GM23338 (cell line): ENCODE results near the gene SLC38A9. TPM values are rescaled to one million over a fixed set of nuclear protein-coding genes. Genes with fewer than 3 reads are reported as not detected.
A peak's percentile ranks its signal among the peaks of the same experiment; 100 is the strongest.

Experiments used
- ATAC-seq: fragments of 200-7000 bp; cut with Tn5 transposase; 3 replicates; pipeline ENCODE4 v1.9.1; 2020
- DNase-seq: peaks from one replicate; pipeline ENCODE4 v3.0.0-alpha.2; 2015; ENCODE audit warnings: low spot score
- H2AFZ ChIP-seq: fragments of 200-600 bp; sonication (generic); 2 replicates; pipeline ENCODE4 v1.8.0; 2016; ENCODE audit warnings: antibody characterized with exemption, mild to moderate bottlenecking, moderate library complexity
- H3F3A ChIP-seq: fragments of 200-600 bp; sonication (generic); replicated peaks from 2 replicates; pipeline ENCODE4 v1.8.0; 2017; ENCODE audit warnings: antibody characterized with exemption, mixed run types, low read depth
- H3K27ac ChIP-seq: fragments of 200-600 bp; sonication (generic); 2 replicates; pipeline ENCODE4 v1.6.1; 2016; ENCODE audit warnings: low read depth
- H3K27me3 ChIP-seq: fragments of 200-600 bp; sonication (generic); 2 replicates; pipeline ENCODE4 v1.8.0; 2016; ENCODE audit warnings: mild to moderate bottlenecking, mixed run types, moderate library complexity; ENCODE audit not compliant: insufficient read depth
- H3K36me3 ChIP-seq: fragments of 200-600 bp; sonication (generic); 2 replicates; pipeline ENCODE4 v1.8.0; 2016; ENCODE audit warnings: mild to moderate bottlenecking; ENCODE audit not compliant: insufficient read depth
- H3K4me1 ChIP-seq: fragments of 200-600 bp; sonication (generic); 2 replicates; pipeline ENCODE4 v1.8.0; 2016; ENCODE audit warnings: mild to moderate bottlenecking, moderate library complexity; ENCODE audit not compliant: insufficient read depth
- H3K4me2 ChIP-seq: fragments of 200-600 bp; sonication (generic); 2 replicates; pipeline ENCODE4 v1.7.1; 2017; ENCODE audit warnings: mixed run types
- H3K4me3 ChIP-seq: fragments of 200-600 bp; sonication (generic); 2 replicates; pipeline ENCODE4 v1.6.1; 2016; ENCODE audit warnings: mixed run types
- H3K79me2 ChIP-seq: fragments of 200-600 bp; sonication (generic); replicated peaks from 2 replicates; pipeline ENCODE4 v1.8.0; 2017; ENCODE audit warnings: mild to moderate bottlenecking; ENCODE audit not compliant: insufficient read depth
- H3K9me2 ChIP-seq: fragments of 200-600 bp; sonication (generic); 2 replicates; pipeline ENCODE4 v1.8.0; 2017; ENCODE audit not compliant: insufficient read depth
- H4K20me1 ChIP-seq: fragments of 200-600 bp; sonication (generic); replicated peaks from 2 replicates; pipeline ENCODE4 v1.8.0; 2017; ENCODE audit warnings: mild to moderate bottlenecking; ENCODE audit not compliant: insufficient read depth
- H3K27ac Mint-ChIP-seq: 2 replicates; pipeline ENCODE4 v1.8.0; 2020; ENCODE audit warnings: inconsistent platforms, mild to moderate bottlenecking, moderate library complexity, mixed read lengths
- H3K27me3 Mint-ChIP-seq: 3 replicates; pipeline ENCODE4 v1.8.0; 2022; ENCODE audit warnings: low read depth, mild to moderate bottlenecking, moderate library complexity, mixed read lengths, inconsistent platforms; ENCODE audit not compliant: insufficient read depth, poor library complexity
- H3K36me3 Mint-ChIP-seq: 3 replicates; pipeline ENCODE4 v1.8.0; 2021; ENCODE audit warnings: low read depth, mild to moderate bottlenecking, inconsistent platforms, moderate library complexity, mixed read lengths
- H3K4me1 Mint-ChIP-seq: 3 replicates; pipeline ENCODE4 v1.8.0; 2020; ENCODE audit warnings: mild to moderate bottlenecking, inconsistent platforms, mixed read lengths
- H3K4me3 Mint-ChIP-seq: 3 replicates; pipeline ENCODE4 v1.8.0; 2021; ENCODE audit warnings: moderate library complexity, mild to moderate bottlenecking, inconsistent platforms, mixed read lengths
- H3K9me3 Mint-ChIP-seq: 3 replicates; pipeline ENCODE4 v1.8.0; 2020; ENCODE audit warnings: moderate library complexity, mild to moderate bottlenecking, inconsistent platforms, mixed read lengths
- CTCF ChIP-seq, 2 experiments: fragments of 200-600 bp in 1 of 2; sonication (generic) in 1 of 2; conservative IDR thresholded peaks; 2 replicates each; pipeline versions ENCODE4 v1.5.1 to v1.6.1; 2016 to 2017; ENCODE audit warnings: antibody characterized with exemption in 2 of 2, low read depth in 2 of 2, mild to moderate bottlenecking in 2 of 2, moderate library complexity in 1 of 2
- ETS1 ChIP-seq: IDR thresholded peaks from 2 replicates; pipeline ENCODE4 v1.6.1; 2016; ENCODE audit warnings: antibody characterized with exemption
- EZH2 ChIP-seq: fragments of 200-600 bp; sonication (generic); IDR thresholded peaks from one replicate; pipeline ENCODE4 v1.8.0; 2017; ENCODE audit warnings: antibody characterized with exemption, mild to moderate bottlenecking, low read depth; ENCODE audit not compliant: unreplicated experiment
- EZH2phosphoT487 ChIP-seq: fragments of 200-600 bp; sonication (generic); IDR thresholded peaks from one replicate; pipeline ENCODE4 v1.8.1; 2018; ENCODE audit warnings: antibody characterized with exemption; ENCODE audit not compliant: unreplicated experiment
- NANOG ChIP-seq: IDR thresholded peaks from 2 replicates; pipeline ENCODE4 v1.6.1; 2016; ENCODE audit warnings: antibody characterized with exemption, borderline replicate concordance
- POLR2AphosphoS5 ChIP-seq: IDR thresholded peaks from 2 replicates; pipeline ENCODE4 v1.6.1; 2016; ENCODE audit warnings: antibody characterized with exemption, low read depth
- ZNF114 ChIP-seq: fragments of 250-450 bp; sonication (Bioruptor Pico); IDR thresholded peaks from 2 replicates; pipeline ENCODE4 v1.5.0; 2020; ENCODE audit warnings: mild to moderate bottlenecking, moderate library complexity
- polyA plus RNA-seq: library from polyadenylated mRNA; unstranded; fragments of >200 nt; fragmentation: Nextera tagmentation; extraction: Ambion mirVana; gene quantifications from 2 replicates; pipeline ENCODE4 v1.2.1, GENCODE V29; 2016
- total RNA-seq: library from RNA; depleted of rRNA; stranded (reverse); fragments of >200 nt; shearing (Covaris generic); gene quantifications from 2 replicates; pipeline ENCODE4 v1.2.3, GENCODE V29; 2014
- TF ChIP-seq, protein P1 (sequence below): IDR thresholded peaks from one replicate; pipeline ENCODE4 v1.6.1; 2018; ENCODE audit warnings: antibody characterized with exemption; ENCODE audit not compliant: unreplicated experiment

SLC38A9 gene
- total and polyA plus RNA-seq, 2 experiments from 2014 or later: 30.8 to 64.8 TPM

DNA sequence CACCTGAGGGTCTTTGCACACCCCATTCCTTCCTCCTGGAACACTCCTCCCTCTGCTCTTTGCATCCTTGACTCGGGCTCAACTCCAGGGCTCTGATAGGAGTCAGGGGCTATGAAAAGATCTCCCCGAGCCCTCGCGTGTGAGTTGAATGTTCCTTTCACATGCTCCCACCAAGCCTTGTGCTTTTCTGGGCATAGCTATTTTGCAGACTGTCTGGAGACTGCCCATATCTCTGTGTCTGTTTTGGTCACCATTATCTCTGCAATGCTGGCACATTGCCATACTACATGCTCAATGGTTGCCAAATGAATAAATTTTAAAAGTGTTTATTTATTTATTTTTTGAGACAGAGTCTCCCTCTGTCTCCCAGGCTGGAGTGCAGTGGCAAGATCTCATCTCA lies 120.4 kb downstream of the SLC38A9 start:
- no peaks in the 10 kb centered on the region for H3F3A ChIP-seq
- TF ChIP-seq, protein P1, sequence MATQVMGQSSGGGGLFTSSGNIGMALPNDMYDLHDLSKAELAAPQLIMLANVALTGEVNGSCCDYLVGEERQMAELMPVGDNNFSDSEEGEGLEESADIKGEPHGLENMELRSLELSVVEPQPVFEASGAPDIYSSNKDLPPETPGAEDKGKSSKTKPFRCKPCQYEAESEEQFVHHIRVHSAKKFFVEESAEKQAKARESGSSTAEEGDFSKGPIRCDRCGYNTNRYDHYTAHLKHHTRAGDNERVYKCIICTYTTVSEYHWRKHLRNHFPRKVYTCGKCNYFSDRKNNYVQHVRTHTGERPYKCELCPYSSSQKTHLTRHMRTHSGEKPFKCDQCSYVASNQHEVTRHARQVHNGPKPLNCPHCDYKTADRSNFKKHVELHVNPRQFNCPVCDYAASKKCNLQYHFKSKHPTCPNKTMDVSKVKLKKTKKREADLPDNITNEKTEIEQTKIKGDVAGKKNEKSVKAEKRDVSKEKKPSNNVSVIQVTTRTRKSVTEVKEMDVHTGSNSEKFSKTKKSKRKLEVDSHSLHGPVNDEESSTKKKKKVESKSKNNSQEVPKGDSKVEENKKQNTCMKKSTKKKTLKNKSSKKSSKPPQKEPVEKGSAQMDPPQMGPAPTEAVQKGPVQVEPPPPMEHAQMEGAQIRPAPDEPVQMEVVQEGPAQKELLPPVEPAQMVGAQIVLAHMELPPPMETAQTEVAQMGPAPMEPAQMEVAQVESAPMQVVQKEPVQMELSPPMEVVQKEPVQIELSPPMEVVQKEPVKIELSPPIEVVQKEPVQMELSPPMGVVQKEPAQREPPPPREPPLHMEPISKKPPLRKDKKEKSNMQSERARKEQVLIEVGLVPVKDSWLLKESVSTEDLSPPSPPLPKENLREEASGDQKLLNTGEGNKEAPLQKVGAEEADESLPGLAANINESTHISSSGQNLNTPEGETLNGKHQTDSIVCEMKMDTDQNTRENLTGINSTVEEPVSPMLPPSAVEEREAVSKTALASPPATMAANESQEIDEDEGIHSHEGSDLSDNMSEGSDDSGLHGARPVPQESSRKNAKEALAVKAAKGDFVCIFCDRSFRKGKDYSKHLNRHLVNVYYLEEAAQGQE: no peak
- TF ChIP-seq NANOG (no peak), CTCF (conservative IDR thresholded peaks at IDR 0.05; ENCODE audit: low read depth in 2 of 2) (no peak), EZH2 (no peak), ETS1 (no peak), EZH2phosphoT487 (no peak)
- peaks cover 8% of the 10 kb centered on the region; the same call in 1 of the 3 replicates for H3K4me1 Mint-ChIP-seq
- H4K20me1 ChIP-seq: no peaks in the 10 kb centered on the region
- no peaks in the 10 kb centered on the region for H3K27me3 ChIP-seq
- no peaks in the 10 kb centered on the region for H3K9me3 Mint-ChIP-seq
- H3K36me3 Mint-ChIP-seq: no peaks in the 10 kb centered on the region
- H3K27me3 Mint-ChIP-seq: peaks cover 5% of the 10 kb centered on the region
- no peak for DNase-seq
- no peak overlapping the region for H3K4me3 Mint-ChIP-seq
- no peaks in the 10 kb centered on the region for H3K79me2 ChIP-seq
- H3K9me2 ChIP-seq: peaks cover 4% of the 10 kb centered on the region; the same call in 1 of the 2 replicates
- H3K27ac Mint-ChIP-seq: no peak overlapping the region
- peak overlapping the region; percentile 91 for H2AFZ ChIP-seq
- no peaks in the 10 kb centered on the region for H3K4me1 ChIP-seq
- H3K36me3 ChIP-seq: no peaks in the 10 kb centered on the region
- H3K27ac ChIP-seq: no peak overlapping the region
- no peak overlapping the region for H3K4me3 ChIP-seq
- no peak overlapping the region for H3K4me2 ChIP-seq
- ATAC-seq: no peak

- Histone ChIP-seq H3F3A (0 out of 2 replicates have a peak, but pooled peaks cover 2% of the 10 kb centered on the region), H3K4me2 (no peak overlapping the region), H2AFZ (no peak overlapping the region), H3K4me1 (peaks cover 9% of the 10 kb centered on the region), H3K4me3 (no peak overlapping the region), H3K27ac (no peak overlapping the region), H3K9me2 (no peaks in the 10 kb centered on the region), H3K27me3 (no peaks in the 10 kb centered on the region), H4K20me1 (no peaks in the 10 kb centered on the region), H3K36me3 (no peaks in the 10 kb centered on the region), H3K79me2 (no peaks in the 10 kb centered on the region)
- TF ChIP-seq ZNF114 (no peak), NANOG (no peak), POLR2AphosphoS5 (no peak)
- ATAC-seq (no peak), DNase-seq (no peak)
- peaks cover 9% of the 10 kb centered on the region for H3K4me1 Mint-ChIP-seq
- H3K36me3 Mint-ChIP-seq: no peaks in the 10 kb centered on the region
- H3K9me3 Mint-ChIP-seq: no peaks in the 10 kb centered on the region; the same call in 2 of the 3 replicates
- H3K27me3 Mint-ChIP-seq: peaks cover 3% of the 10 kb centered on the region
- no peak overlapping the region; the same call in 1 of the 2 replicates for H3K27ac Mint-ChIP-seq
- no peak overlapping the region for H3K4me3 Mint-ChIP-seq
These were observed 126.9 kb downstream of the SLC38A9 start for GRCh38 chr5:55585206-55585610.
